ENCODE results near the gene SEMA5B.

The SEMA5B gene

DNA sequence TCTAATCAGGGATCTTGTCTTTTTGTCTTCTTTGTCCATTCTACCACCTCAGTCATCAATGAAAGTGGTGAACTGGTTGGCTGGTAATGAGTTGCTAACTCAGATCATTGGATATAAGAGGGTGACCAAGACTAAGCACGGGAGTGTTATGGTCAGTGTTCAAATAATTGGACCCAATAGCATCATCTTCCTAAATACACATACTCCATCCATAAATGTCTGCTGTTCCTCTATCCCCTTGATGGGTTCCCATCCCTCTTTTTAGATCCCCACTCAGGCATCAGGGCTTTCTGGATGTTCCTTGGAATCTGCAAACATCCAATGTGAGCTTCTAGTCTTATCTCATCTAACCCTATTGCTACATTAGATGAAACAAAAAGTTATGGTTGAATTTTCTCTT is 3.5 kb downstream of the SEMA5B start:
- DNase-seq (ENCODE audit: low read depth): no peak

DNA sequence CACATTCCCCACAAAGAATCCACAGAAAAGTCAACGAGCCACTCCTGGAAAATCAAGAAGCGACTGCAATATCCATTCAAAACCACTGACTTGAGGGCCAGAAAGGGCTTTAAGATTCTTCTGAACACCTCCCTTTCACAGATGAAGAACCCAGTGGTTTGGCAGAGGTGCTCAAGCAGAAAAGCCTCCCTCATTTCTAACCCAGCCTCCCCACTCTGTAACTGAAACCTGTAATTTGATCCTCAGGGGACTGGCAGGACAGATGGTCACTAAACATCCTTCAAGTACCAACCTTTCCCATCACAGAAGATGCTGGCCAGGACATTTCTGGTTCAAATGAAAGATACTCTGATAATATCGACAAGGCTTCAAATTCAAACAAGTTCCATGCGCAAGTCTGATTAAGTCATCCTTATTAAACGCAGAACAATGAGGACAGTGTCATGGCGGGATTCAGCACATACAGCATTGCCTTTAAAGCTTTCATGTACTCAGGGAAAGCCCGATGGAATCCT is 5.5 kb downstream of the SEMA5B start:
- DNase-seq (ENCODE audit: low read depth): no peak

DNA sequence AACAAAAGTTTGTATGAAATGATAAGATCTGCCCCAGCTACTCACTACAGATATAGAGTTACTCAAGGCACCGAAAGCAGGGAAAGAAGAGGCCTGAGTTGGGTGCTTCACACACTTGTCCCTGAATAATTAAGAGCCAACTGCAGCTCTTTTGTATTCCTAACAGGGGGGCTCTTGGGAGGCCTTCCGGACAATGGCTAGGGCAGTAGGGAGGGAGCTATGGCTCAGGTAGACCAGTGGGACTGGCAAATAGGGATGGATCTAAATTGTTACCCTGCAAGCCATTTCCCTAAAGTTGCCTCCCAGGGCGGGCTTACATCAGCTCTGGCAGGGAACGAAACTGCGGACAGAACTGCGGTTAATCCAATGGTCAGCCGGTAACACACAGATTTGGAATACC is 6.2 kb downstream of the SEMA5B start:
- no peak for DNase-seq (ENCODE audit: low read depth)

DNA sequence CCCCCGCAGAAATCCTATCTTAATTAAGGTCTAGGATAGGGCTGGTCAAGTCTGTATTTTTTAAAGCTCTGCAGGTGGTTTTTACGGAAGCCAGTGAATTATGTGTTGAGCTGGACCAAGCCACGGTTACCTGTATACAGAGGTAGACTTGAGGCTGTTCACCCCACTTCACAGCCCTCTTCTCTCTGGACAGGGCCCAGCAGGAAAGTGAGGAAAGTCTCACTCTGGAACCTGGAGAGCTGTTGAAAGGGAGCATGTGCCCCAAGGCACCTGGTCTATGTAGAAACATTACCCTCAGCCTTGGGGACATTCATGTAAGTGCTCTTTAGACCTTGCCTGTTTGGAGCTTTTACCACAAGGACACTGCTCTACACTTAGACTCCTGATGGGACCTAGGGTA is 6.9 kb downstream of the SEMA5B start:
- no peak for DNase-seq (ENCODE audit: low read depth)

DNA sequence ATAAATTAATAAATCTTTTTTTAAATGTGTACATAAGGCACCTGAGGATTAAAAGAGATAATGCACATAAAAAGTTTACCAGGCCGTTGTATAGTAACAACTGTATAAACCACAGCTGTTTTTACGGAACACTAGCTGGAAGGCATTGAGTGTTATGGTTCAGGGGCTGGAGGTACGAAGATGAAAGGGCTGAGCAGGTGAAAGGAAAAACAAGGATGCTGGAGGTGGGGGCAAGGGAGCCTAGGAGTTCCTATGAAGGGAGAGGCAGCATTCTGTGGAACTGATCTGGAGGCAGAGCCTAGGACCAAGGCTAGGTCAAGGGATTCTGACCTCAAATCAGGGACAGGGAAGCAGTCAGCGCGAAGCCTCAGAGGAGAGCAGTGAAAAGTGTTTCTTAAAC is 8.0 kb downstream of the SEMA5B start:
- no peak for DNase-seq (ENCODE audit: low read depth)

DNA sequence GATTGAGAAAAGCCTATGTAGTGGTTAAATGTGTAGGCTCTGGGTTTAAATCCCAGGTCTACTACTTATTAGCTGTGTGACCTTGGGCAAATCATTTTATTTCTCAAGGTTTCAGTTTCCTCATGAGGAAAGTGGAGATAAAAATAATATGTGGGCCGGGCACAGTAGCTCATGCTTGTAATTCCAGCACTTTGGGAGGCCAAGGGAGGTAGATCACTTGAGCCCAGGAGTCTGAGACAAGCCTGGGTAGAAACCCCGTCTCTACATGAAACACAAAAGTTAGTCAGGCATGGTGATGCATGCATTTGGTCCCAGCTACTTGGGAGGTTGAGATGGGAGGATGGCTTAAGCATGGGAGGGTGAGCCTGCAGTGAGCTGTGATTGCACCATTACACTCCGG is 8.4 kb downstream of the SEMA5B start:
- DNase-seq (ENCODE audit: low read depth): no peak

DNA sequence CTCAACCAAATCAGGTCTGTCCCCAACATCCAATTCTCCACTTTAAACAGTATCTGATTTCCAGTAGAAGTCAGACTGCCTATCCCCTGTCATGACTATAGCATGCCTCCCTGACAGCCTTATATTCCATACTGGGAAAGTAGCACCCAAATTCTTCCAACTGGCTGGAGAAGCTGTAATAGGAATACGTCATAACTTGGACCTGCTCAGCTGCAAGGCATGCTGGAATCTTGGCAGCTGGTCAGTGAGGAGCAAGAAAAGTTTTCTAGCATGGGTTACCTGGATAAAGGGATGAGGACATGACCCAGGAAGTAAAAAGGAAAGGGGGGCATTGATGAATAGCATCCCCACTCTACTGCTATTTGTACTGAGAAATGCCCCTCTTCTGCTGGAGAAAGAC is 8.9 kb downstream of the SEMA5B start:
- DNase-seq (ENCODE audit: low read depth): no peak

DNA sequence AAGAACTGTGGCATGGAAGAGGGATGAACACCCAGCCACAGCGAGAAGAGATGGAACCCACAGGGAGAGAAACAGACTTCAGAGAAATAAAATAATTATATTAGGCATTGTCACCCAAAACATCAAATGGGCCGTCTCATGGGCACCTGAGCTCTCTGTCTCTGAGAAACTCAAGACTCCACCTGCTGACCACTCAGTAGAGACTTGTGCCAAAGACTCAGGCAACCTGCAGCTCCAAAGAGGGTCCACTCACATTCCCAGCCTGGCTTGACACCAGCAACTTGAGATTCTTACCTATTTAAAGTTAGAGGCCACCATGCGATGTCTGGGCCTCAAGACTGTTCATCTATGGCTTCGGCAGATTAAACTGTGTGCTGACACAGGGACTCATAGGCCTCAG is 12.0 kb downstream of the SEMA5B start:
- DNase-seq (ENCODE audit: low read depth): no peak

DNA sequence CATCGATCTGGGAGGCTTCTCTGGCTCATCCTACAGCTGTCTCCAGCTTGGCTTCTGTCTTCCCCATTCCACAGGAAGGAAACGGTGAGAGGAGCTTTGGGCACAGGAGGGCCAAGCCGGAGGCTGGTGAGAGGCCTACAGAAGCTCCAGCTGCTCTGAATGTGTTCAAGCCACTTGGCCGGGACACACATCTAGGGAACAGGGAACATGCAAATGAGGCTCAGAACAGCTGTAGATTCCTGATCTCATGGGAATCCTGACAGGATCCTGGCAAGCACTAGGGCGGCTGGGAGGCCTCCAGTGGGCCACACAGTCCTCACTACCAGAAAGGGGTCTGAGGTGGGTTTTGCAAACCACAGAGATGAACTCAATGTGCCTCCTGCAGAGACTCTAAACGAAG is 13.7 kb downstream of the SEMA5B start:
- no peak for DNase-seq (ENCODE audit: low read depth)

DNA sequence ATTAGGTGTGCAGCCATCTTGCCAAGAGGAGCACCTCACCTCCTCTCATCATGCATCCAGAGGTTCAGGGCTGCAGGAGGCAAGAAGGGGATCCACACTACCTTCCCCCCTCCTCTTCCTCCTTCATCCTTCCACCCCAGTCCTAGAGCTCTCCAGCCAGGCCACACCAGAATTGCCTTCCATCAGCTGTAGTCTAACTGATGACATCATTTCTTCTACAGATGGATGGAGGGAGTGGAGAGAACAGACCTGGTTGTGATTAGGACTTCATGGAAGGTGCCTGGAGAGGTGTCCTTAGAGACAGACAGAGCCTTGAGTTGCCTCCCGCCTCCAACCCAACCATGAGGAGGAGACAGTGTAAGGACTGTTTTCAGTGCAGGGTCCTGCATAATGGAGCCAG is 14.9 kb downstream of the SEMA5B start:
- no peak for DNase-seq (ENCODE audit: low read depth)

DNA sequence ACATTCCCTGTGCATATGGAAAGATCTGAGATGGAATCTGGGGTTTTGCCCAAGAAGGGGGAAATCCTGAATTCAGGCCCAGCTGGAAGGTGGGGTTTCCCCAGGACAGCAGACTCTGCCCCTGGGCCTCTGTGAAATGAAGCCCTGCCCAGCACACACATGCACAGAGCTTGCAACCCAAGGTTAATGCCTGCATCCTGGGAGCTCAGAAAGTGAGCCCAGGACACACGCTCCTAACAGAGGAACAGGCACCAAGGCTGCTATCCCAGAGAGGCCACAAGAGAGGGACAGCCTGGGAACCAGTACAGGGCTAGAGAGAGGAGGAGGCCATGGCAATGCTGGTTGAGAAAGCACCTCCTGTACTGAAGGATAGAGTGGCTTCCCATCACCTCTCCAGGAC is 16.1 kb downstream of the SEMA5B start:
- no peak for DNase-seq (ENCODE audit: low read depth)

DNA sequence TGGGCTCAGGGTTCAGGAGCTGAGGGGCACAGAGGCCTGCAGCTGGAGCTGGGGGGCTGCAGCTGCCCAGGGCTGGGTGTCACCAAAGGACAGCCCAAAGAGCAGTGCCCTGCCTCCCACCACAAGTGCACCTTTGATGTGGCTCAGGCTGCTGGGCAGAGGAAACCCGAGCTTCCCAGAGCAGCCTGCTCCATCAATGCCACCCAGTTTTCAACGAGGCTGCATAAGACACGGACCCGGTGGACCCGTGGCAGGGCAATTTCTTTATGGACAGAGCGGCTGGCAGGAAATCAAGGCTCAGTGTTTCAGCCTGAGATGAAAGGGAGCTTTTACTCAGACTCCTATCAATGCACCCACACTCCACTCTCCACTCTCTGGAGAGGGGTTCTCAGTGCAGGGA is 18.7 kb downstream of the SEMA5B start:
- DNase-seq (ENCODE audit: low read depth): no peak

DNA sequence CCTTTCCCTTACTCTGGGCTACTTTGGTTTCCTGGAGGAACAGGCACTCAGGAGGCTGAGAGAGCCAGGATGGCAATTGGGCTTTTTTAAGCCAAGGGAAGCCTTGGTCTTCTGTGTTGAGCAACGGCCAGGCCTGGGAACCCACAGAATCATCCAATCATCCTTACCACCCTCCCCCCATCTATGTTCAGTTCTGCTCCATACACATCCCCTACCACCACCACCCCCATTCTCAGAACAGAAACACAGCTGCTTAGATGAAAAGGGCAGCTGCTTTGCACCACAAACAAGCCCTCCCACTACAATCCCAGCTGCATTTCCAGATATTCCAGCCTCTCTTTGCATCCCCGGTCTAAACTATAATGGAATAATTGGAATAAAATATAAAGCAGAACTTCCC is 21.0 kb downstream of the SEMA5B start:
- DNase-seq (ENCODE audit: low read depth): no peak

DNA sequence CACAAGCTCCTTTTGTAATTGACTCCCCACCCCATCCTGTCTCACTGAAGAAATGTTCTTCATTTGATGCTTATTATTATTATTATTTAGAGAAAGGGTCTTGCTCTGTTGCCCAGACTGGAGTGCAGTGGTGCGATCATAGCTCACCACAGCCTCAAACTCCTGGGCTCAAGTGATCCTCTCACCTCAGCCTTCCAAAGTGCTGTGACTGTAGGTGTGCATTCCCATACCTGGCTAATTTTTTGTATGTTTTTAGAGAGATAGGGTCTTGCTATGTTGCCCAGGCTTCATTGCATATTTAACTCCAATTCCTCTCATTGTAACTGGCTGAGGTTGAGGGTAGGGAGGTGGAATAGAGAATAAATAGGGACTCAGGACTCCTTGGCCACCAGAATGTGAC is 22.3 kb downstream of the SEMA5B start:
- no peak for DNase-seq (ENCODE audit: low read depth)

DNA sequence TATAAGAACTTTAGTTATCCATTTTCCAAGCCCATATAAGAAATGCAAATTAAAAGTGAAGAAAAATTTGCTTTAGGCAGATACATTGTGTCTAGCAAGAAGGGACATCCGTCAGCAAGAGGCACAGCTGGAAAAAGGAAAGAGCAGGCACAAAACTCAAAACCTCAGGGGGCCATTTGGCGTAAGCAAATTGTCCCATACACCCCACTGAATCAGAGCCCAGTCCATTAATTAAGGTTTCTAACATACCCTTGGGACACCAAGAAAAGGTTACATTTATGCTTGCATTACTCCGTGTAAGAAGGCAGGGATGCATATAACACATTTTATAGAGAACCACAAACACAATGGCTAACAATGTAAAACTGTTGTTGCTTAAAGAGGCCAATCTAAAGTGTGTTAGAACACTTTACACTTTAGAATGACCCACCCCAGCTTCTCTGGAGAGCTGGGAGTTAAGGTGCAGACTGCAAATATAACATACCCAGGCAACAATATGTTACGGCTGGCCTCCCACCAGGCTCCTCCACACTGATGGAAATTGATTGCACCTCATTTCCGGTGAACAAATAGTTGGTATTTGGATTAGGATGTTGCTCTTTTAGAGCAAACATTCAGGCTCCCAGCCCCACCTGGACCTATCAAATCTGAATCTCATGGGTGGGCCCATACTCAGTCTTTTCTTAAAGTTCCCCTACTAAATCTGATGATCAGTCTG is 23.2 kb downstream of the SEMA5B start:
- DNase-seq (ENCODE audit: low read depth): no peak

DNA sequence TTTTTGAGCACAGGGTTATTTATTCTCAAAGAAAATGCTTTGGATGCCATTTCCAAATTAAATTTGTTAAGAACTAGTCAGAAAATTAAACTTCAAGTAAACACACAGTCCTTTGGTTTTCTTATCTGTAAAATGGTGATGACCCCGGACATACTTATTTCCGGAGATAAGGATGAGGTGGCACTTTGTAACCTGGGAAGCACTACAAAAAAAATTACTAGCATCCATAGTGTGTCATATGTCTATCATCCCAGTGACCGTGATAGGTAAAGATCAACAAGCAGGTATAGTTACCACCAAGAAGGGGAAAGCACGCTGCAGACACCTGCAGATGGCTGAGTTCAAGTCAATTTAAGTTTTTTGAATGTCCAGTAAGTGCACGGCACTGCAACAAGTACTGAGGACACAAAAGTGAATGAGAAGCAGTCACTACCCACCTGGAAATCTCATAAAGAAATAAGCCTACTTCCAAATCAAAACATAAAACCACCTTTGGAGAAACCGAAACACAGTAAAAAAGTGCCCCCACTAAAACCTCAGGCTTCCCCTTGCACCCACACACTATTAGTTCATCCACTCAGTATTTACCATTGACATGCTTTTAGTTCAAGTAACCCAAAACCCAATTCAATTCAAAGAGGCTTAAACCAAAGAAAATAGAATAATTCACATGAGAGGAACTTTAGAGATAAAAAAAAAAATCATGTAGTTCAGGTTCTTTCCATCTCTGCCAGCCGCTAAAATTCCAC is 24.6 kb downstream of the SEMA5B start:
- no peak for DNase-seq (ENCODE audit: low read depth)

DNA sequence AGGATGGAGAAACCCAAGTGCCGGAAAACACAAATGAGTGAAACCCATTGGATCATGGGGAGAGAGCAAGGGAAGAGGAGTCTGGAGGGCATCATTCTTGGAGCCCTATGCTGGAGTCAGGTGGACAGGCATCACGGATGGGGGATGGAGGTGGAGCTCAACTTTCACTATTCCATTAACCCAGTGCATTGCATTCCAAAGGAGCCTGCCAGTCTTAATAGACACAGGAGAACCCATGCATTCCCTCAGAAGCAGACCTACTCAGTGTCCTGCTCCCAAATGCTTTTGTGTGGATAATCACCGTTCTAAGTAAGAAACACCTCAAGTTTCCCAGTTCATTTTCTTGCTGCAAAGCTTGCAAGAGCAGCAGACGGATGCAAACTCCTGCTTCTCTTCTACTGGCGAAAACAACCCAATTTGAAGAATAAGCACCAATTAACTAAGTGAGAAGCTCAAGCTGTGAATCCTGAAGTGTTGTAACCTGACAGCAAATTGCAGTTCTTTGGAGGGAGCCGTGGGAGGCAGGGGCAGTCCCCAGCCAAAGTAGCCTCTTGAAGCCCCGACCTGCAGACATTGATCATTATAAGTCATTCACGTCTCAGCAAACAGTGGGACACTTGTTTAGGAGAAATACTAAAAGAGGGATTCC is 25.3 kb downstream of the SEMA5B start:
- no peak for DNase-seq (ENCODE audit: low read depth)

DNA sequence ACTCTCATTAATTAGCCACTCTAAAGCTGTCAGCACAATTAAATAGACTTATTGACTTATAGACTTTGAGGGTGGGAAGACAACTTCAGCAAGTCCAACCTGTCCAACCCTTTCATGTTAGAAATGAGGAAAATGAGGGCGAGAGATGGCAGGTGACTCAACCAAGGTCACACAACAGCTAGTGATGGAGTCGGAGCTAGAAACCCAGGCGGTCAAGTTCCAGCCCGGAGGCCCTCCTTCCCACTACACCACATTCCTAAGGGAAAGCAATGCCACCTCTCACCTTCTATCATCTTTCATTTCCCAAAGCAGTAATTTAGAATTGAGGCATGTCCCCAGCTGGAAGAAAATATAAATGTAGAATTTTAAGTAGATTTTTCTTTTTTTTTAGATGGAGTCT is 28.7 kb downstream of the SEMA5B start:
- no peak for DNase-seq (ENCODE audit: low read depth)

DNA sequence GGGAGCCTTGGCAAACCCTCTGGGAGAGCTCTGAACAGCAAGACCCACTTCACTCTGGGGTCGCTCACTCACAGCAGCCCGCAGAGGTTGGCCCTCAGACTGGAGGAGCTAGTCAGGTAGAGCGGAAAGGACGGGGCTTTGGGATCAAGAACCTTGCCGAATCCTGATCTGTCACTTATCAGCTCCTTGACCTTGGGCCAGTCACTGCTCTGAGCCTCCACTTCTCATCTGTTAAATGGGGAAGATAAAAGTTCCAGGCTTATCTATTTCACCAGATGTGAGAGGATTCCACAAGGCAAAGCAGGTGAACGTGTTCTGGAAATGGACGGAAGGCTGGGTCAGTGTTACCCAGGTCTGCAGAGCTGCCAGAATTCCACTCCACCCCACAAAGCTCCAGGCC is 29.4 kb downstream of the SEMA5B start:
- no peak for DNase-seq (ENCODE audit: low read depth)

DNA sequence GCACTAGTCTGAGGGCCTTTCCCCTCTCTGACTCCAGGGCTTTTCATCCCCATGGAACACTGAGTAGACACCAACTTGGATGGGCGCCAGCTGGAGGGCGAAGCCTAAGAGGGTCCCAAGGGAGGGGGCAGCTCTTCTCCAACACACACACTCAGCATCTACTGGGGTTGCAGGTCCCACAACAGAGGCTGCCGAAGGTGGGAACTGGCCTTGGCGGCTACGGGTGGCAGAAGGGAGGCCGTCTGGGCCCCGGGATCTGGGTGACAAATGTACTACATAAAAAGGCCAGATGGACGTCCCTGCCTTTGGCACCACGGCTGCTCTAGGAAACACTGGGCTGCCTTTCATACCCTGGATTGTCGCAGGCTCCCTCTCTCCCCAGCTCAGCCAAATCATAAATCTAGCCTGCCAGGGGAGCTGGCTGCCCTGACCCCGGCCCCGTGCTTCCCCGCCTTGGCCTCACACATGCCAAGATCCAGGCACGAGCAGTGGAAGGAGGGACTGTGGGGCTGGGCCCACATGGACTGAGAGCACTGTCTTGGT is 31.5 kb downstream of the SEMA5B start:
- DNase-seq (ENCODE audit: low read depth): no peak

DNA sequence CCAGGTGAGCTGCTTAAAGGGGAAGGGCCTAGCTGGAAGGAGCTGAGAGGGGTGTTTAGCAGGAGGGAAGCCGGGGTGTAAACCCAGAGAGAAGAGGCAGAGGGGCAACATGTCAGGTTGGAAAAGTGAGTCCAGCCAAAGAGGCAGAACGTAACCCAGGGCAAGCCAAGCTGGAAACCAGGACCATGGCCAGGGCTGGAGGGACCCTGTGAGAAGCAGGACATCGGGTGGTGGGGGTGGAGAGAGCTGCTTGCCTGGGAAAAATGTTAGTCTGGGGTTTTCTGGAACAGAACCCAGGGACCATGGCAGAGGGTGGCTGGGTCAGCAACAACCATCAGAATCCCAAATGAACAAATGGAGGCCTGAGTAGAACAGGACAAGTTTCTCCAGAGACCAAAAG is 32.6 kb downstream of the SEMA5B start:
- no peak for DNase-seq (ENCODE audit: low read depth)

DNA sequence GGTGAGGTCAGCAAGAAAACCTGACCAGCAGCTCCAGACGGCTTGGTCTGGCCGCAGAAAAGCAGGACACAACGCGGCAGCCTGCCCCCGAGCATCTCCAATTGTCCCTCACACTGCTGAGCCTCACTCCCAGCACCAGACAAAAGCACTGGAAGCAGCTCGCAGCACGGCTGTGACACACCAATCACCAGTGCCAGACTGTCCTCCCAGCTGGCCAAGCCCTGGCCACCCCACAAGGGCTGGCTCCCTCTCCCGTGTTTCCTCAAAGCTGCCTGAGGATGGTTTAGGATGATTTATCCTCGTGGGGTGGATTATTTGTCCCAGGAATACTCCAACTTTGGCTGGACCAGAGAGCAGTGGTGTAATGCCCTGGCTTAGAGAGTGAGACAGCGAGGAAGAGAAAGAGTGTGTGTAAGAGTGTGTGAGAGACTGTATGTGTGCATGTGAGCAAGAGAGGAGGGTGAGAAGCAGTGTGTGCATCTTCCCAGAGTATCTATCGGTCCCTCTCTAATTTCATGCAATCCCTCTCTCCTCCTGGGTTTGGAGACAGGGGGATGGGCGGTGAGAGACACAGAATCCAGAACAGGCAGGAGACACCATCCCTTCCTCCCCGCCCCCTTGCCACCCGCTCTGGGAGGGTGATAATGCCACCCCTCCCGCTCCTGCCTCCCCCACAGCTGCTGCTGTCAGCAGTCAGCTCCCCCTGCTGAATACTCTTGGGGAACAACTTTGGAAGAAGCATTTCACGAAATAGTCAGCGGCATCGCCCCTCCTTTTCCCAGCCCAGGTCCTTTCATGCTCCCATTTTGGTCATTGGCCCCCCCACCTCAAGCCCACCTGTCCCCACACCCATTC is 34.2 kb downstream of the SEMA5B start:
- DNase-seq (ENCODE audit: low read depth): no peak
